SK-N-SH (cell line): ENCODE results near the gene TNFRSF1B.

Experiments used
- CTCF ChIP-seq: fragments of 200-600 bp; sonication (generic); IDR thresholded peaks from 2 replicates; pipeline ENCODE4 v1.6.1; 2017; ENCODE audit warnings: antibody characterized with exemption, mild to moderate bottlenecking, moderate library complexity
- ELF1 ChIP-seq: IDR thresholded peaks from 2 replicates; pipeline ENCODE4 v1.4.0; 2012
- EP300 ChIP-seq, 2 experiments: IDR thresholded peaks; 2 replicates each; pipeline versions ENCODE4 v1.4.0 to v1.6.1; 2012; ENCODE audit warnings: borderline replicate concordance in 1 of 2, low read depth in 1 of 2, low read length in 1 of 2
- EZH2phosphoT487 ChIP-seq: fragments of 200-600 bp; sonication (generic); IDR thresholded peaks from 2 replicates; pipeline ENCODE4 v1.6.1; 2017; ENCODE audit warnings: low read depth, mixed run types, mild to moderate bottlenecking, antibody characterized with exemption, moderate library complexity, borderline replicate concordance
- FOXM1 ChIP-seq: IDR thresholded peaks from 2 replicates; pipeline ENCODE4 v1.4.0; 2012; ENCODE audit warnings: low read depth, mild to moderate bottlenecking
- MAX ChIP-seq: IDR thresholded peaks from 2 replicates; pipeline ENCODE4 v1.4.0; 2012; ENCODE audit warnings: low read depth
- RCOR1 ChIP-seq: fragments of 150-350 bp; IDR thresholded peaks from 2 replicates; pipeline ENCODE4 v1.6.1; 2017; ENCODE audit warnings: antibody characterized with exemption, low read length
- REST ChIP-seq: IDR thresholded peaks from 2 replicates; pipeline ENCODE4 v1.6.1; 2012; ENCODE audit warnings: mild to moderate bottlenecking, low read depth, low read length, moderate library complexity
- SIN3A ChIP-seq: IDR thresholded peaks from 2 replicates; pipeline ENCODE4 v1.6.1; 2012; ENCODE audit warnings: low read depth, mild to moderate bottlenecking, low read length, moderate library complexity, borderline replicate concordance
- TAF1 ChIP-seq: IDR thresholded peaks from 2 replicates; pipeline ENCODE4 v1.6.1; 2012; ENCODE audit warnings: low read depth, mild to moderate bottlenecking, low read length, moderate library complexity, borderline replicate concordance
- USF2 ChIP-seq: fragments of 150-350 bp; IDR thresholded peaks from 2 replicates; pipeline ENCODE4 v1.6.1; 2017; ENCODE audit warnings: antibody characterized with exemption, low read length, low read depth, borderline replicate concordance
- YY1 ChIP-seq: IDR thresholded peaks from 2 replicates; pipeline ENCODE4 v1.4.0; 2012; ENCODE audit warnings: low read depth, mild to moderate bottlenecking

GRCh38 chr1:12186679-12186985, 19.8 kb downstream of the TNFRSF1B start:
- TF ChIP-seq RCOR1 (no peak), USF2 (no peak), CTCF (no peak), TAF1 (no peak), EP300 (IDR thresholded peaks at IDR 0.05; ENCODE audit: borderline replicate concordance in 1 of 2, low read depth in 1 of 2, low read length in 1 of 2) (no peak), FOXM1 (no peak), EZH2phosphoT487 (no peak), MAX (no peak), SIN3A (no peak), YY1 (no peak), ELF1 (no peak), REST (no peak)
